Ovary (tissue), 3 donors: Measurements from ENCODE around the gene GGACT.

Experiments used
- EP300 ChIP-seq: sonication (generic); formaldehyde crosslinking; IDR thresholded peaks from one replicate; pipeline ENCODE4 v1.6.1; 2017; ENCODE audit warnings: antibody characterized with exemption
- POLR2A ChIP-seq: fragments of 450-650 bp; IDR thresholded peaks from one replicate; pipeline ENCODE4 v1.6.1; 2017; ENCODE audit warnings: antibody characterized with exemption, mild to moderate bottlenecking, moderate library complexity
- TF ChIP-seq, protein P1 (sequence below), 3 donors: fragments of 450-650 bp in 2 of 3; fragments of 200-600 bp in 1 of 3; IDR thresholded peaks; one replicate each; pipeline versions ENCODE4 v1.5.1 to v1.8.0; 2016 to 2022; ENCODE audit warnings: antibody characterized with exemption in 3 of 3, mild to moderate bottlenecking in 1 of 3
- donor health status: DM: no; HTN: no; CAD: no.

- TF ChIP-seq, protein P1, sequence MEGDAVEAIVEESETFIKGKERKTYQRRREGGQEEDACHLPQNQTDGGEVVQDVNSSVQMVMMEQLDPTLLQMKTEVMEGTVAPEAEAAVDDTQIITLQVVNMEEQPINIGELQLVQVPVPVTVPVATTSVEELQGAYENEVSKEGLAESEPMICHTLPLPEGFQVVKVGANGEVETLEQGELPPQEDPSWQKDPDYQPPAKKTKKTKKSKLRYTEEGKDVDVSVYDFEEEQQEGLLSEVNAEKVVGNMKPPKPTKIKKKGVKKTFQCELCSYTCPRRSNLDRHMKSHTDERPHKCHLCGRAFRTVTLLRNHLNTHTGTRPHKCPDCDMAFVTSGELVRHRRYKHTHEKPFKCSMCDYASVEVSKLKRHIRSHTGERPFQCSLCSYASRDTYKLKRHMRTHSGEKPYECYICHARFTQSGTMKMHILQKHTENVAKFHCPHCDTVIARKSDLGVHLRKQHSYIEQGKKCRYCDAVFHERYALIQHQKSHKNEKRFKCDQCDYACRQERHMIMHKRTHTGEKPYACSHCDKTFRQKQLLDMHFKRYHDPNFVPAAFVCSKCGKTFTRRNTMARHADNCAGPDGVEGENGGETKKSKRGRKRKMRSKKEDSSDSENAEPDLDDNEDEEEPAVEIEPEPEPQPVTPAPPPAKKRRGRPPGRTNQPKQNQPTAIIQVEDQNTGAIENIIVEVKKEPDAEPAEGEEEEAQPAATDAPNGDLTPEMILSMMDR (IDR thresholded peaks at IDR 0.05): no peak
- TF ChIP-seq POLR2A: no peak
- no peak for TF ChIP-seq EP300
Measured at GRCh38 chr13:100490692-100491091, 97.9 kb downstream of the GGACT start.
